ENCODE data around the gene MBNL1.

The MBNL1 gene

DNA sequence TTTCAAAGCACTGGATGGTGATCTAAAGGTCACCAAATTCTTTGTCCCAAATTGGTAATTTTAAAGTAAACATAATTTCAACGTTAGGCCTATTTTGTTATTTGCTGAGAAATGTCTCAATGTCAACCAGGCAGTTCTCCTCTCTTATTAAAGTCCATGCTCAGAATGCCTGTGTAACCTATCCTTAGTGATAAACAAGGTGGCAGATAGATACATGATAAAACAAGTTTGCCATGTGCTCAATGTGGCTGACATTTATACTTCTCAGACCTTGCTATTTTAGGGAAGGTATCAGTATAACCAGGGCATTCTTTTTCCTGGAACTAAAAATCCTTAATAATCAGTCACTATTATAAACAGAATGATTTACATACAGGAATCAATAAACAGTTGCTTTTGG is 8.5 kb downstream of the MBNL1 start:
- DNase-seq, result no peak

- no peak for DNase-seq
Observed at GRCh38 chr3:152278756-152279427, 10.2 kb downstream of the MBNL1 start.

DNA sequence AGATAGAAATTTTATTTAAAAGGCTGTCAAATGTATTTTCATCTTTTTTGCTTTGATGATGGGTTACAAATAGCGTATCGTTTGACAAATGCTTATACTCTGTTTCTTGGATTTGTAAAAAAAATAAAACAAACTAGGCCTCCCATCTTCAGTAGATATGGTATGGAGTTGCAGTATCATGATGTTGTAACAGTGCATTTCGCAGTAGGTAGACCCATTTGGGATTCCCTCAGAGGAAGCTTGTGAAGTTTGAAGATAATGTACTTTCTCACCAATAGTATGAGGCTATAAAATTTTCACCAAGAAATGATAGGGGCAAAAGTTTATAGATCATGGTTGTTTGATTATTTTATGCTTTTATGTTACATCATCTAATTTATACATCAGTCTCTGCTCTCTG is 10.8 kb downstream of the MBNL1 start:
- DNase-seq, result no peak

- no peak for DNase-seq
Observed at GRCh38 chr3:152280539-152280938, 11.8 kb downstream of the MBNL1 start.

- no peak for DNase-seq
Observed at GRCh38 chr3:152281133-152281713, 12.5 kb downstream of the MBNL1 start.

- DNase-seq, result no peak
Observed at GRCh38 chr3:152282813-152283212, 14.1 kb downstream of the MBNL1 start.

DNA sequence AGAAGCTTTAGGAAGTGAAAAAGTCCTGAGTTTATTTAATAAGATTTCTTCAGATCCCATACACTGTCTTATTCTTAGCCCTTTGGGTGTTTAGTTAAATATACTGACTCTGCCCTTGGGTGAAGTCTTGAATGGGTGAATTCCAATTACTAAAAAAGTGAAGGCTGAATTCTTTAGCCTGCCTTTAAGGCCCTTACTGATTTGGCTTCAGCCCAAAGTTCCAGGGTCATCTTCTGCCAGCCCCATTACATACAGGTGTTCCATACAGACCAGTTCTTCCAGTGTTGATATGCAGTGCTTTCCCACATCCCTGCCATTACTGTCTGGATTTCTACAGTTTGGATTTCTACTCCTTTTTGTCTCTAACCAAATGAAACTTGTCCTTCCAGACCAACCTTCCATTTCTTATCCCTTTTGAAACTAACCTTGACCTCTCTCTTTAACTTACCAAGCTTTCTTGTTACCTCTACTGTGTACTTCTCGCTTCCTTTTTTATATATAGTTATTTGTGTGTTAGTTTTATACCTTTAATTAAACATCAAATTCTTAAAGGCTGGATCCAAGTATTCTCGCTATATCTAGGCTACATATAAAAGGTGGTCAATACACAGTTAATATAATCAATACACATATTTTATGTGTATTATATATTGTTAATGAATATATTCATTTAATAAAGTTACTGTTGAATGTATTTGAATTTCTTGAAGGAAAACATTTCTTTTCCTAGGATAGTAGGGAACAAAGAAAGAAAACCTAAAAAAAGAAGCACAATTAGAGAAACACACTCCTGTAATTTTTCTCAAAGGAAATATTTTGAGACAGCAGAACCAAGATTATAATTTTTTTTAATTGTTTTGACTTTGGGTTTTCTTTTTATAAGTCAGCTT is 15.0 kb downstream of the MBNL1 start:
- DNase-seq, result no peak

- DNase-seq, result no peak
Observed at GRCh38 chr3:152284906-152285305, 16.2 kb downstream of the MBNL1 start.

DNA sequence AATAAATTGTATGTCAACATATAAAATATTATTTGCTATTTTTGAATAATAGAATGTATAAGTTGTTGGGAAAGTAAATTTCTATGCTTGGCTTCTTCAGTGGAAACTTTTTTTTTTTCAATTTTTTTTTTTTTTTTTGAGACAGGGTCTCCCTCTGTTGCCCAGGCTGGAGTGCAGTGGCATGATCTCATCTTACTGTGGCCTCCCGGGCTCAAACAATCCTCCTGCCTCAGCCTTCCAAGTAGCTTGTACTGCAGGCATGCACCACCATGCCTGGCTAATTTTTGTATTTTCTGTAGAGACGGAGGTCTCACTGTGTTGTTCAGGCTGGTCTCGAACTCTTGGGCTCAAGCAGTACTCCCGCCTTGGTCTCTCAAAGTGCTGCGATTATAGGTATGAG is 16.8 kb downstream of the MBNL1 start:
- no peak for DNase-seq

- DNase-seq, result no peak
Observed at GRCh38 chr3:152287898-152288576, 19.3 kb downstream of the MBNL1 start.

DNA sequence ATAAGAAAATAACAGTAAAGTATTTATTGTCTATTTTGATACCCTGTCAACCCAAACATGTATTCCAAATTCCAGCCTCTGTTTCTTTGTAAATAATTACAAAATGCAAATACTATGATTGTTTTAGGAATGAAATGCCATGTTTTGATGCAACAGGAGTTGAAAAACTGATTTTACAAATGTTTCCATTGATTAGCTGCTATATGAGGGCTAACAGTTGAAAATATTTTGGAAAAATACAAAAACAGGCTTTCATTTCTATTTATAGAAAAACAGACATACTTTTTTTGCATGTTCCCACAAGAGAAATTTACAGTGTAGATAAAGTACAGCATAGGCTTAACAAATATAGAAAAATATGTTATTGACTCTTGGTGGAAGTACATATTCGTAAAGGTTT is 20.0 kb downstream of the MBNL1 start:
- no peak for DNase-seq

- DNase-seq, result no peak
Observed at GRCh38 chr3:152289708-152290107, 21.0 kb downstream of the MBNL1 start.

- no peak for DNase-seq
Observed at GRCh38 chr3:152290374-152290773, 21.6 kb downstream of the MBNL1 start.

DNA sequence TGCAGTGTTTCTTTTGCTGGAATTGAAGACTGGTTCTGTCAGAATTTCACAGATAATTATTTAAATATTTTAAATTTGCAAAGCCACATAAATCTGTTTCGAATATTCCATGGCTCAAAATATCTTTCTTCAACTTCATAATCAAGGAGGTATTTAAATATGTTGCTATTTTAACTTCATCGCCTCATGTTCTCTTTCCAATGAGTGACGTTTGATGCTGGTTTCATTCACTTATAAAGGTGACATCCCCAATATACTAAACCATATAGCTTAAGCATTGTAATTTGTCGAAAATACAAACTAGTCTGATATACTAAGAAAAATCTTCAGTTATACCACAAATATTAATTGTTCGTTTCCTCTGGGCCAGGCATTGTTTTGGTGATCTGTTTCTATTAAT is 22.5 kb downstream of the MBNL1 start:
- no peak for DNase-seq

DNA sequence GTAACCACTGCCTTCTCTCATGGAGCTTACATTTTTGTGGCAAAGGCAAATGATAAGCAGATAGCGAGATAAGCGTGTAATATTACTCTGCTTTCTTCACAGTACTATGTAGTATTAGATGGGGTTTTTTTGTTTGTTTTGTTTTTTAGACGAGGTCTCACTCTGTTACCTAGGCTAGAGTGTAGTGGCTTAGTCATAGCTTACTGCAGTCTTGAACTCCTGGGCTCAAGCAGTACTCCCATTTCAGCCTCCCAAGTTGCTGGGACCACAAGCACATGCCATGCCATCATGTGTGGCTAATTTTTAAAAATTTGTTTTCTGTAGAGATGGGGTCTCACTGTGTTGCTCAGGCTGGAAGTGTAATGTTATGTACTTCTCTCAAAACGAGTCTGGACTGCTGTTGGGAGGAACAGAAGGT is 22.9 kb downstream of the MBNL1 start:
- DNase-seq, result no peak

DNA sequence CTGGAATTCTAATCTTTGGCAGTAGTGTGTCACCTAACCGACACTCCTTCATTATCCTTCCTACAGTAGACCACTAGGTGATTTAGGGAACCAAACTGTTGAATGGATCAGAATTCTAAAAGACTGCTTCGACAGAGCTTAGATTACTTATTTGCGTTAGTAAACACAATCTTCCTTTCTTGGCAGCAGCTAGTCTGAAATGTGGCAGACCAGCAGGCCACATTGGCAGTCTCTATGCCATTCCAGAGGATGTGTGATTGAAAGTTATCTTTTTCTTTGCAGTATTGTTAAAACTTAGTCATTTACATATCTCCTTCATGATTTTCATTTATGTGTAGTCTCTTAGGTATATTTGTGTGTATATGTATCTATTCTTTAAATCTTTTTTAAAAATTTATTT is 23.6 kb downstream of the MBNL1 start:
- DNase-seq, result no peak

GRCh38 chr3:152293347-152294006 is 24.7 kb downstream of the MBNL1 start:
- no peak for DNase-seq

GRCh38 chr3:152295344-152295743 is 26.6 kb downstream of the MBNL1 start:
- DNase-seq, result no peak

GRCh38 chr3:152295806-152296205 is 27.1 kb downstream of the MBNL1 start:
- DNase-seq, result no peak

- DNase-seq, result no peak
Observed at GRCh38 chr3:152296382-152296781, 27.7 kb downstream of the MBNL1 start.

GRCh38 chr3:152296971-152297370 is 28.2 kb downstream of the MBNL1 start:
- DNase-seq, result no peak

- peak; percentile 49 to 60 for DNase-seq
Observed at GRCh38 chr3:152298393-152299248, 29.9 kb downstream of the MBNL1 start.

All from bone marrow (tissue), 2 donors.